Choroid plexus epithelial cell (primary cell): ENCODE data around the gene CYP4V2.

Source experiments
- DNase-seq: peaks from one replicate; pipeline ENCODE4 v3.0.0-alpha.2; 2010; ENCODE audit warnings: low read depth
- H3K4me3 ChIP-seq: 2 replicates; pipeline ENCODE4 v1.5.1; 2011; ENCODE audit warnings: low read depth, mild to moderate bottlenecking, control low read depth, low read length, moderate library complexity
- CTCF ChIP-seq: conservative IDR thresholded peaks from 2 replicates; pipeline ENCODE4 v1.5.1; 2011; ENCODE audit warnings: low read depth, mild to moderate bottlenecking, control low read depth, inconsistent platforms, low read length, moderate library complexity

The CYP4V2 gene

GRCh38 chr4:186150926-186151325, 40.4 kb upstream of the CYP4V2 start:
- no peak for TF ChIP-seq CTCF
- DNase-seq = no peak

DNA sequence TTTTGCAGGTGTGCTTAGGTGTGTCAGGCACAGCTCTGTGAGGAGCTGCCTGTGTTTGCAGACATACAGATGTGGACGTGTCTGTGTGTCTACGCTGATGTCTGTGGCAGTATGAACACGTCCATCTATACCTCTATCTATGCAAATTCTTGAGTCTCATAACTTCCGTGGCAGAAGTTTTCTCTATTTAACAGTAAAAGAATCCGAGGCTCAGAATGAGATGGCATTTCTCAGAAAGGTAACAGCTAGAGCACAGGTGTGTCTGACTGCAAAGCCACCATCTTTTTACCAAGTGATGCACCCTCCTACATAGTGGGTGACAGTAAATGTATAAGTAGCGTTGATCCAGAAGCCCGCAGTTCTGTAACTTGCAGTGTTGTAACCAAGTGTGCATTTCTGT, 39.9 kb upstream of the CYP4V2 start:
- TF ChIP-seq CTCF = no peak
- H3K4me3 ChIP-seq = no peak overlapping the region
- DNase-seq = no peak

More at GRCh38 chr4:186150926-186151325, 40.4 kb upstream of the CYP4V2 start:
- no peak overlapping the region for H3K4me3 ChIP-seq

DNA sequence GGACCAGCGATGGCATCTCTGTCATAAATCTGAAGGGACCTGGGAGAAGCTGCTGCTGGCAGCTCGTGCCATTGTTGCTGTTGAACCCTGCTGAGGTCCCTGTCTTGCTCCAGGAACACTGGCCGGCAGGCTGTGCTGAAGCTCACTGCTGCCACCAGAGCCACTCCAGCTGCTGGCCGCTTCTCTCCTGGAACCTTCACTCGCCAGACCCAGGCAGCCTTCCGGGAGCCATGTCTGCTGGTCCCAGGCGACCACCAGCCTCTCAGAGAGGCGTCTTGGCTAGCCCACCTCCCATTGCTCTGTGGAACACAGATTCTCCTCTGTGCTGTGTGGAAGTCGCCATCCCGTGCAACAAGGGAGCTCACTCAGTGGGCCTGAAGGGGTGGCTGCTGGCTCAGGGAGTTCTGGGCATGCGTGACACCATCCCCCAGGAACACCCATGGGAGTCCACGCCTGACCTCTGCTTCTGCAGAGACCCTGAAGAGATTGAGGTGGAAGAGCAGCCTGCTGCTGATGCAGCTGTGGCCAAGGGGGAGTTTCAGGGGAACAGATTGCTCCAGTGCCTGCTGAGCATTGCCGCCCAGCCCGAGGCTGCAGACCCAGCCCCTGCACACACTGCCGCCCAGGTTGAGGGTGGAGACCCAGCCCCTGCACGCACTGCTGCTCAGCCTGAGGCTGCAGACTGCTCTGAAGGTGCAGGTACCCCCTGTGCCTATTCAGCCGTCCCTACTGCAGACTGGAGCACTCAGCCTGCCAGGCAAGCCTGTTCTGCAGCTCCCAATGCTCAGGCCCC, 33.1 kb upstream of the CYP4V2 start:
- no peak overlapping the region for H3K4me3 ChIP-seq
- no peak for DNase-seq
- no peak for TF ChIP-seq CTCF

DNA sequence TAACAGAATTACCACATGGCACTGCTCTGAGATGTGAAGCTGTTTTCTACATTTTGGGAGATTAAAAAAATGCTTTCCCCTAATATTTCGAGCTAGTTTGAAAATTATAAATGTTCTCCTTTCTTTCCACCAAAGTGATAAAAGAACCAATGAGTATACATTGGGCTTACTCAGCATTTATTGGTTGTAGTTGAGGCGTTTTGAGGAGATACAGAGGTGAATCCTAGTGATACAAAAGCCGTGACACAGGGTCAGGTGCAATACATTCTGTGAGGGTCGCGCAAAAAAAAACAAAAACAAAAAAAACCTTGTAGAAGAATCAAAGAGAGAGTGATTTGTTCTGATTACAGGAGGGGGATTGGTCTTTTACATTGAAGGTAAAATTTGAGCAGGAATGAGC, 32.4 kb upstream of the CYP4V2 start:
- no peak for TF ChIP-seq CTCF
- H3K4me3 ChIP-seq = no peak overlapping the region

GRCh38 chr4:186159613-186160012, 31.8 kb upstream of the CYP4V2 start:
- DNase-seq = no peak
- TF ChIP-seq CTCF = no peak

More for the DNA sequence above, 32.4 kb upstream of the CYP4V2 start:
- DNase-seq = no peak

GRCh38 chr4:186161138-186161537, 30.2 kb upstream of the CYP4V2 start:
- TF ChIP-seq CTCF = no peak
- DNase-seq = no peak
- no peak overlapping the region for H3K4me3 ChIP-seq

More at GRCh38 chr4:186159613-186160012, 31.8 kb upstream of the CYP4V2 start:
- no peak overlapping the region for H3K4me3 ChIP-seq
